Erythroblast (primary cell): ENCODE results near the gene IRF6.

ENCODE experiments used
- GATA1 ChIP-seq: IDR thresholded peaks from 2 replicates; pipeline ENCODE4 v1.6.1; 2011; ENCODE audit warnings: low read depth, mild to moderate bottlenecking, control low read depth, low read length, moderate library complexity
- POLR2A ChIP-seq: IDR thresholded peaks from 2 replicates; pipeline ENCODE4 v1.6.1; 2011; ENCODE audit warnings: mild to moderate bottlenecking, low read length

DNA sequence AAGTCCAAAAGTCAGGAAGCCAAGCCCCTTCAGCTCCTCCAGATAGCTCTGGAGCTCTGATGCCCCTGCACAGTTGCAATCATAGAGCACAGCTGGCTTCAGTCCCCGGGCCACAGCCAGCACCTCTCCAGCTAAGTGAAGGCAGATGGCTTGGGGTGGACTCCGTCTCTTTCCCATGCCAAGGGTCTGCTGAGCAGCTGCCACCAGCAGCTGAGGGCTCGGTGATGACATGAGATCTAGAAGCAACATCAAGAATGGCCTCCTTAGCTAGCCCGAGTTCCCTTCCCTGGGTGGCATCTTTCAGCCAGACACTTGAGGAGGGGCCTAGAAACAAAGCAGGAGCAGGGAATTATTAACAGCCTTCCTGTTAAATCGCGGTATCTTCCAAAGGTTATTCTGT, 22.6 kb downstream of the IRF6 start:
- TF ChIP-seq POLR2A (no peak), GATA1 (no peak)
